Measurements from ENCODE around the gene SNW1. TPM values are rescaled to one million over a fixed set of nuclear protein-coding genes. Genes with fewer than 3 reads are reported as not detected.

The SNW1 gene
- total and polyA plus RNA-seq, 4 donors: 17.3 to 33.8 (median 18.4) TPM

- WGBS: 95% methylated on average over 5 of the region's 5 CpGs
- TF ChIP-seq EGR1 (IDR thresholded peaks at IDR 0.05; ENCODE audit: low read depth in 2 of 2) (no peak), GABPA (IDR thresholded peaks at IDR 0.05 in 1 of 2, conservative IDR thresholded peaks at IDR 0.05 in 1 of 2) (no peak), FOXA2 (IDR thresholded peaks at IDR 0.05) (no peak), JUND (IDR thresholded peaks at IDR 0.05) (no peak), RXRA (IDR thresholded peaks at IDR 0.05) (no peak), TAF1 (conservative IDR thresholded peaks at IDR 0.05) (no peak), MAX (IDR thresholded peaks at IDR 0.05) (no peak), ATF3 (IDR thresholded peaks at IDR 0.05) (no peak), NR2F2 (IDR thresholded peaks at IDR 0.05) (no peak), HNF4A (conservative IDR thresholded peaks at IDR 0.05) (no peak), SP1 (IDR thresholded peaks at IDR 0.05) (no peak), CTCF (IDR thresholded peaks at IDR 0.05; ENCODE audit: low read depth, low read length, missing input control) (no peak), REST (IDR thresholded peaks at IDR 0.05) (no peak), FOXA1 (IDR thresholded peaks at IDR 0.05) (no peak), RAD21 (IDR thresholded peaks at IDR 0.05) (no peak), HNF4G (IDR thresholded peaks at IDR 0.05) (no peak), YY1 (IDR thresholded peaks at IDR 0.05) (no peak), ZBTB33 (IDR thresholded peaks at IDR 0.05) (no peak)
These were observed 39.5 kb downstream of the SNW1 start for GRCh38 chr14:77721437-77721836.

More at GRCh38 chr14:77721437-77721836, 39.5 kb downstream of the SNW1 start:
- no peak for DNase-seq (ENCODE audit: low spot score)
- Histone ChIP-seq H3K27me3 (ENCODE audit: control insufficient read depth in 4 of 4, insufficient read depth in 4 of 4, low read length in 3 of 4) (no peaks in the 10 kb centered on the region), H3K36me3 (ENCODE audit: control insufficient read depth in 4 of 4, insufficient read depth in 3 of 4, low read depth in 1 of 4, low read length in 3 of 4) (peaks cover 18 to 83% (median 53%) of the 10 kb centered on the region in 4 donors), H3K4me1 (ENCODE audit: control insufficient read depth in 4 of 4, insufficient read depth in 4 of 4, low read length in 3 of 4) (no peaks in the 10 kb centered on the region), H3K27ac (ENCODE audit: low read depth in 1 of 2, low read length in 2 of 2) (no peak overlapping the region), H3K4me3 (ENCODE audit: low read depth in 1 of 3, low read length in 3 of 3) (no peak overlapping the region), H3K9ac (ENCODE audit: low read depth in 1 of 2, low read length in 2 of 2) (no peak overlapping the region), H3K9me3 (ENCODE audit: control insufficient read depth in 4 of 4, low read length in 3 of 4) (no peaks in the 10 kb centered on the region)
